ENCODE measurements around the gene GDI2.

GRCh38 chr10:5758927-5759326 lies 54.3 kb downstream of the GDI2 start:
- TF ChIP-seq CTCF (conservative IDR thresholded peaks at IDR 0.05; ENCODE audit: low read depth, low read length): no peak
- no peak for TF ChIP-seq EZH2 (IDR thresholded peaks at IDR 0.05; ENCODE audit: borderline replicate concordance, low read depth, low read length, poor library complexity, severe bottlenecking)

All from A673 (cell line).